Neural cell (in vitro differentiated cells): ENCODE data around the gene UPK3BL1. TPM values are rescaled to one million over a fixed set of nuclear protein-coding genes. Genes with fewer than 3 reads are reported as not detected.
"Not testable (repeated sequence)": the region's sequence is repeated elsewhere in the genome, so short reads cannot be mapped to it uniquely, and the experiment has no call there.

ENCODE experiments used
- H2AFZ ChIP-seq: fragments of 200-600, 300-800 bp; sonication (generic), shearing (Covaris generic); 2 replicates; pipeline ENCODE4 v1.6.0; 2014; ENCODE audit warnings: low read depth, mild to moderate bottlenecking, antibody characterized with exemption, low read length, moderate library complexity
- H3F3A ChIP-seq: fragments of 200-600 bp; shearing (Covaris generic); 2 replicates; pipeline ENCODE4 v1.6.1; 2016; ENCODE audit warnings: mild to moderate bottlenecking, moderate library complexity, mixed read lengths, antibody characterized with exemption, low read length; ENCODE audit not compliant: insufficient read depth, poor library complexity, severe bottlenecking
- H3K27ac ChIP-seq: fragments of 200-600, 300-800 bp; sonication (generic), shearing (Covaris generic); 2 replicates; pipeline ENCODE4 v1.5.1; 2014; ENCODE audit warnings: mild to moderate bottlenecking, low read length, moderate library complexity
- H3K27me3 ChIP-seq: fragments of 300-800, 200-600 bp; sonication (generic), shearing (Covaris generic); 2 replicates; pipeline ENCODE4 v1.6.0; 2014; ENCODE audit warnings: mild to moderate bottlenecking, low read depth, low read length, moderate library complexity; ENCODE audit not compliant: insufficient read depth
- H3K36me3 ChIP-seq: fragments of 300-800, 200-600 bp; sonication (generic), shearing (Covaris generic); 2 replicates; pipeline ENCODE4 v1.5.1; 2014; ENCODE audit warnings: mild to moderate bottlenecking, antibody characterized with exemption, low read length, moderate library complexity; ENCODE audit not compliant: insufficient read depth
- H3K4me2 ChIP-seq: fragments of 300-800, 200-600 bp; sonication (generic), shearing (Covaris generic); 2 replicates; pipeline ENCODE4 v1.6.0; 2014; ENCODE audit warnings: mild to moderate bottlenecking, low read length
- H3K4me3 ChIP-seq: fragments of 300-800, 200-600 bp; sonication (generic), shearing (Covaris generic); 2 replicates; pipeline ENCODE4 v1.5.1; 2014; ENCODE audit warnings: mild to moderate bottlenecking, low read length, moderate library complexity
- H3K79me2 ChIP-seq: fragments of 200-600 bp; shearing (Covaris generic); replicated peaks from 2 replicates; pipeline ENCODE4 v1.6.0; 2014; ENCODE audit warnings: mild to moderate bottlenecking, low read length, moderate library complexity; ENCODE audit not compliant: insufficient read depth
- H3K9ac ChIP-seq: fragments of 300-800, 200-600 bp; sonication (generic), shearing (Covaris generic); 2 replicates; pipeline ENCODE4 v1.6.1; 2016; ENCODE audit warnings: mild to moderate bottlenecking, low read length, mixed read lengths
- H3K9me2 ChIP-seq: fragments of 200-600 bp; shearing (Covaris generic); 2 replicates; pipeline ENCODE4 v1.6.1; 2016; ENCODE audit warnings: mild to moderate bottlenecking, low read length, mixed read lengths; ENCODE audit not compliant: insufficient read depth
- H3K9me3 ChIP-seq: fragments of 200-600, 300-800 bp; sonication (generic), shearing (Covaris generic); 2 replicates; pipeline ENCODE4 v1.6.1; 2016; ENCODE audit warnings: mild to moderate bottlenecking, mixed run types, low read length, moderate library complexity, mixed read lengths
- H4K20me1 ChIP-seq: fragments of 200-600 bp; shearing (Covaris generic); 2 replicates; pipeline ENCODE4 v1.6.1; 2016; ENCODE audit warnings: mild to moderate bottlenecking, mixed run types; ENCODE audit not compliant: insufficient read depth
- polyA minus RNA-seq: library from RNA; depleted of rRNA, polyadenylated mRNA; stranded (reverse); fragments of >200 nt; gene quantifications from 2 replicates; pipeline ENCODE4 v1.2.3, GENCODE V29; 2014
- polyA plus RNA-seq: library from polyadenylated mRNA; depleted of rRNA; stranded (reverse); fragments of >200 nt; gene quantifications from 2 replicates; pipeline ENCODE4 v1.2.3, GENCODE V29; 2014

UPK3BL1 gene
- polyA plus RNA-seq (21.4 and 30.2 TPM in 2 replicates), polyA minus RNA-seq (9.5 and 15.2 TPM in 2 replicates)

- H3K4me2 ChIP-seq, H3K9me2 ChIP-seq: not testable (repeated sequence)
These were observed at the start of gene UPK3BL1 for GRCh38 chr7:102642691-102643090. Gene UPK3BL1 (minus strand): TSS chr7:102642791. CDS start chr7:102642741, 50 bp downstream.

GRCh38 chr7:102690602-102691001 is 48.0 kb upstream of the UPK3BL1 start:
- H3K27ac ChIP-seq, H3K4me3 ChIP-seq, H2AFZ ChIP-seq, H3K9me2 ChIP-seq, H3K27me3 ChIP-seq, H4K20me1 ChIP-seq, H3K4me2 ChIP-seq, H3K9me3 ChIP-seq, H3K36me3 ChIP-seq, H3K79me2 ChIP-seq, H3F3A ChIP-seq, H3K9ac ChIP-seq: not testable (repeated sequence)

More at GRCh38 chr7:102642691-102643090, at the start of gene UPK3BL1:
- H3K27me3 ChIP-seq, H2AFZ ChIP-seq, H3K79me2 ChIP-seq, H4K20me1 ChIP-seq, H3F3A ChIP-seq, H3K4me3 ChIP-seq, H3K9me3 ChIP-seq, H3K36me3 ChIP-seq, H3K27ac ChIP-seq, H3K9ac ChIP-seq: not testable (repeated sequence)

GRCh38 chr7:102689436-102690282 is 47.1 kb upstream of the UPK3BL1 start:
- H3K36me3 ChIP-seq, H3F3A ChIP-seq, H3K9me2 ChIP-seq, H3K4me3 ChIP-seq, H4K20me1 ChIP-seq, H3K27me3 ChIP-seq, H3K27ac ChIP-seq, H3K9ac ChIP-seq, H2AFZ ChIP-seq, H3K9me3 ChIP-seq, H3K4me2 ChIP-seq, H3K79me2 ChIP-seq: not testable (repeated sequence)

GRCh38 chr7:102688299-102689036 is 45.9 kb upstream of the UPK3BL1 start:
- H3K79me2 ChIP-seq, H3K4me2 ChIP-seq, H3K9me3 ChIP-seq, H3K27me3 ChIP-seq, H3F3A ChIP-seq, H3K36me3 ChIP-seq, H3K27ac ChIP-seq, H2AFZ ChIP-seq, H4K20me1 ChIP-seq, H3K4me3 ChIP-seq, H3K9me2 ChIP-seq, H3K9ac ChIP-seq: not testable (repeated sequence)

GRCh38 chr7:102682560-102682959 is 40.0 kb upstream of the UPK3BL1 start:
- not testable (repeated sequence) for H3K27me3 ChIP-seq, H3K9me2 ChIP-seq, H3K4me2 ChIP-seq, H3K9ac ChIP-seq, H2AFZ ChIP-seq, H3K36me3 ChIP-seq, H3F3A ChIP-seq, H3K4me3 ChIP-seq, H4K20me1 ChIP-seq, H3K27ac ChIP-seq, H3K9me3 ChIP-seq, H3K79me2 ChIP-seq

- not testable (repeated sequence) for H3K79me2 ChIP-seq, H3K36me3 ChIP-seq, H3K27ac ChIP-seq, H3K9me2 ChIP-seq, H3K4me2 ChIP-seq, H3F3A ChIP-seq, H2AFZ ChIP-seq, H3K9me3 ChIP-seq, H3K9ac ChIP-seq, H4K20me1 ChIP-seq, H3K27me3 ChIP-seq, H3K4me3 ChIP-seq
These were observed 38.2 kb upstream of the UPK3BL1 start for GRCh38 chr7:102680780-102681179.

- H3K36me3 ChIP-seq, H3F3A ChIP-seq, H3K79me2 ChIP-seq, H3K4me3 ChIP-seq, H3K9ac ChIP-seq, H3K4me2 ChIP-seq, H4K20me1 ChIP-seq, H3K27me3 ChIP-seq, H3K9me2 ChIP-seq, H2AFZ ChIP-seq, H3K27ac ChIP-seq, H3K9me3 ChIP-seq: not testable (repeated sequence)
These were observed 33.0 kb upstream of the UPK3BL1 start for GRCh38 chr7:102675545-102675944.
